Vagina (tissue), 2 donors: Measurements from ENCODE around the gene ARMC5. TPM values are rescaled to one million over a fixed set of nuclear protein-coding genes. Genes with fewer than 3 reads are reported as not detected.
"Not testable (repeated sequence)": the region's sequence is repeated elsewhere in the genome, so short reads cannot be mapped to it uniquely, and the experiment has no call there.

Source experiments
- DNase-seq, 2 donors: peaks; one replicate each; pipeline ENCODE4 v3.0.0-alpha.2; 2017; ENCODE audit errors: extremely low spot score in 2 of 2
- H3K27ac ChIP-seq: fragments of 200-600 bp; sonication (generic); one replicate; pipeline ENCODE4 v1.5.1; 2019
- H3K27me3 ChIP-seq: fragments of 200-600 bp; sonication (generic); one replicate; pipeline ENCODE4 v1.5.1; 2019
- H3K36me3 ChIP-seq, 2 donors: fragments of 200-600 bp; sonication (generic); one replicate each; pipeline ENCODE4 v1.5.1; 2017 to 2019
- H3K4me1 ChIP-seq: fragments of 200-600 bp; sonication (generic); one replicate; pipeline ENCODE4 v1.5.1; 2019
- H3K4me3 ChIP-seq, 2 donors: fragments of 200-600 bp; sonication (generic); 1 replicate in 1 of 2; 2 replicates in 1 of 2; pipeline ENCODE4 v1.5.1; 2016 to 2019
- H3K9me3 ChIP-seq: fragments of 200-600 bp; sonication (generic); one replicate; pipeline ENCODE4 v1.5.1; 2019
- POLR2A ChIP-seq, 2 donors: fragments of 450-650 bp; IDR thresholded peaks; one replicate each; pipeline ENCODE4 v1.6.1; 2017; ENCODE audit warnings: antibody characterized with exemption in 2 of 2, mild to moderate bottlenecking in 2 of 2, moderate library complexity in 2 of 2
- POLR2AphosphoS5 ChIP-seq, 2 donors: sonication (generic); formaldehyde crosslinking; IDR thresholded peaks; one replicate each; pipeline ENCODE4 v1.9.0; 2017; ENCODE audit warnings: antibody characterized with exemption in 2 of 2, mild to moderate bottlenecking in 2 of 2, low read depth in 1 of 2; ENCODE audit not compliant: insufficient read depth in 1 of 2
- intact Hi-C: fragments of 100-400 bp; cut with DNase I; formaldehyde crosslinking; loops from one replicate; pipeline ENCODE4 v1.15.1; 2023
- total RNA-seq: library from RNA; depleted of rRNA; stranded (reverse); fragments of >200 nt; gene quantifications from one replicate; pipeline ENCODE4 v1.2.3, GENCODE V29; 2016
- TF ChIP-seq, protein P1 (sequence below), 3 experiments: fragments of 450-650 bp in 2 of 3; fragments of 200-600 bp in 1 of 3; sonication (generic) in 1 of 3; IDR thresholded peaks; one replicate each; pipeline ENCODE4 v1.5.1; 2017 to 2019; ENCODE audit warnings: antibody characterized with exemption in 3 of 3, mild to moderate bottlenecking in 2 of 3, moderate library complexity in 2 of 3

The ARMC5 gene
- total RNA-seq, 1 donor from 2014 or later = 11.3 TPM

DNA sequence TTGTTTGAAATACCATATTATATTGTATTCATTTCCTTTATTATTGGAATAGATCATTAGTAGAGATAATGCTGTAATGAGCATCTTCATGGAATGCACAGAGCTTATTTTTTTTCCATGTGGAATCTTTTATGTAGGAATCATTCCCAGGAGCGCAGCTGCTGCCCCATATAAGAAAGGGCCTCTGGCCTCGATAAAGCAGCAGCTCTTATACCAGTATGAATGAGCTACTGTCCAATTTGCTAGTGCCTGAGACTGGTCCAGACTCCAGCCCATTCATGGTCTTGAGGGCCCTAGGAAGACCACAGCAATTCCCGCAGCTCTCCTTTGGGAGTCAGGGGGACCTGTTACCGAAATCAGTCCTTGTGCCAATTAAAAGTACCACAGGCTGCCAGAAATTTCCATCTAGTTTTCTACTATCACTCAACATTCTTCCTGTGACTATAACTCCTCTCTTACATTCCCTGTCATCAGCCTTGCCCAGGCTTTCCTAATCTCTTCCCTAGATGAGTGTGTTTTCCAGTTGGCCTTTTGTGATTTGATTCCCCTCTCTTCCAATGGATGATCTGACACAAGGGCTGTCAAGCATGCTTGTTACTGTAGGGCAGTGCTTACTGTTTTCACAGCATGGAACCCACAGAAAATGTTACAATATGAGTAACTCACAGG, 18.7 kb upstream of the ARMC5 start:
- no peak for DNase-seq

DNA sequence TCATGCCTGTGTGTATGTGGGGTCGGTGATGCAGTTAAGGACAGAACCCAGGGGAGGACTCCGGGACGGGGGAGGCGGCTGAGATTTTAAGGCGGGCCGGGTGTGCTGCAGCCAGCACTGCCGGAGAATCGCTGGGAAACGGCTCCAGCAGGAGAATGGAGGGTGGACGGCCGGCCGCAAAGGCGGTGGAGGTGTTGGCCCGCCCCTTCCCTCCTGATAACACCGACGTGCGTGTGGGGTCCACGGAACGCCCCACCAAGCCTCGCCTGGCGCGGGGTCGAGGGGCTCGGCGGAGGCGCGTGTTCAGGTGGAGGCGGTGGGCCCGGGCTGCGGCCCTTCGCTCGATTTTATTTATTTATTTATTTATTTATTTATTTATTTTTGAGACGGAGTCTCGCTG, 17.3 kb upstream of the ARMC5 start:
- intact Hi-C loops = loop anchor here (5.0 to 10.0 kb wide), 2 partner anchors 257 to 455 kb away; partner anchors contain the start of genes FUS and HSD3B7
- peak overlapping the region; percentile 70 to 82 for H3K4me3 ChIP-seq
- TF ChIP-seq, protein P1, sequence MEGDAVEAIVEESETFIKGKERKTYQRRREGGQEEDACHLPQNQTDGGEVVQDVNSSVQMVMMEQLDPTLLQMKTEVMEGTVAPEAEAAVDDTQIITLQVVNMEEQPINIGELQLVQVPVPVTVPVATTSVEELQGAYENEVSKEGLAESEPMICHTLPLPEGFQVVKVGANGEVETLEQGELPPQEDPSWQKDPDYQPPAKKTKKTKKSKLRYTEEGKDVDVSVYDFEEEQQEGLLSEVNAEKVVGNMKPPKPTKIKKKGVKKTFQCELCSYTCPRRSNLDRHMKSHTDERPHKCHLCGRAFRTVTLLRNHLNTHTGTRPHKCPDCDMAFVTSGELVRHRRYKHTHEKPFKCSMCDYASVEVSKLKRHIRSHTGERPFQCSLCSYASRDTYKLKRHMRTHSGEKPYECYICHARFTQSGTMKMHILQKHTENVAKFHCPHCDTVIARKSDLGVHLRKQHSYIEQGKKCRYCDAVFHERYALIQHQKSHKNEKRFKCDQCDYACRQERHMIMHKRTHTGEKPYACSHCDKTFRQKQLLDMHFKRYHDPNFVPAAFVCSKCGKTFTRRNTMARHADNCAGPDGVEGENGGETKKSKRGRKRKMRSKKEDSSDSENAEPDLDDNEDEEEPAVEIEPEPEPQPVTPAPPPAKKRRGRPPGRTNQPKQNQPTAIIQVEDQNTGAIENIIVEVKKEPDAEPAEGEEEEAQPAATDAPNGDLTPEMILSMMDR (IDR thresholded peaks at IDR 0.05) = no peak
- TF ChIP-seq POLR2AphosphoS5 (IDR thresholded peaks at IDR 0.05; ENCODE audit: insufficient read depth in 1 of 2, low read depth in 1 of 2) = no peak
- TF ChIP-seq POLR2A (IDR thresholded peaks at IDR 0.05) = no peak
- no peaks in the 10 kb centered on the region for H3K9me3 ChIP-seq
- no peaks in the 10 kb centered on the region for H3K4me1 ChIP-seq
- H3K27ac ChIP-seq = peak overlapping the region; percentile 91
- no peaks in the 10 kb centered on the region for H3K36me3 ChIP-seq
- H3K27me3 ChIP-seq = no peaks in the 10 kb centered on the region
- no peak for DNase-seq

More for the DNA sequence above, 18.7 kb upstream of the ARMC5 start:
- Histone ChIP-seq H3K4me1 (no peaks in the 10 kb centered on the region), H3K36me3 (no peaks in the 10 kb centered on the region), H3K27ac (no peak overlapping the region), H3K4me3 (no peak overlapping the region), H3K27me3 (no peaks in the 10 kb centered on the region), H3K9me3 (no peaks in the 10 kb centered on the region)
- TF ChIP-seq POLR2A (IDR thresholded peaks at IDR 0.05) = no peak
- TF ChIP-seq, protein P1 (IDR thresholded peaks at IDR 0.05) = no peak
- no peak for TF ChIP-seq POLR2AphosphoS5 (IDR thresholded peaks at IDR 0.05; ENCODE audit: insufficient read depth in 1 of 2, low read depth in 1 of 2)
- intact Hi-C loops = loop anchor here (5.0 to 10.0 kb wide), 2 partner anchors 256 to 453 kb away; partner anchors contain the start of genes FUS and HSD3B7

DNA sequence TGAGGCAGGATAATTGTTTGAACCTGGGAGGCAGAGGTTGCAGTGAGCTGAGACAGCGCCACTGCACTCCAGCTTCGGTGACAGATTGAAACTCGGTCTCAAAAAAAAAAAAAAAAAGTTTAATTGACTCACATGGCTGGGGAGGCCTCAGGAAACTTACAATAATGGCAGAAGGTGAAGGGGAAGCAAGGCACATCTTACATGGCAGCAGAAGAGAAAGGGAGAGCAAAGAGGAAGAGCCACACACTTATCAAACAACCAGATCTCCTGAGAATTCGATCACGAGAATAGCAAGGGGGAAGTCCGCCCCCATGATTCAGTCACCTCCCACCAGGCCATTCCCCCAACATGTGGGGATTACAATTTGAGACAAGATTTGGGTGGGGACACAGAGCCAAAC, 13.4 kb upstream of the ARMC5 start:
- intact Hi-C loops = loop anchor here (10.0 kb wide), 1 partner anchor 261 kb away; the partner anchor contains the start of gene FUS
- not testable (repeated sequence) for DNase-seq

DNA sequence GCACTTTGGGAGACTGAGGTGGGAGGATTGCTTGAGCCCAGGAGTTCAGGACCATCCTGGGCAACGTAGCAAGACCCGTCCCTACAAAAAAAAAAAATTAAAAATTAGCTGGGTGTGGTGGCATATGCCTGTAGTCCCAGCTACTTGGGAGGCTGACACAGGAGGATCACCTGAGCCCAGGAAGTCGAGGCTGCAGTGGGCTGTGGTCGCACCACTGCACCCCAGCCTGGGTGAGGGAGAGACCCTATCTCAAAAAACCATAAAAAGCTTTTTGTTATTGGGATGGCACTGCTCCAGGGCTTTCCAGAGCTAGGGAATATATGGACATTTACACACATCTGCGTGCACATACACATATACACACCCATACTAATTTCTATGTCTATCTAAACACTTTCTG, 8.1 kb upstream of the ARMC5 start:
- TF ChIP-seq POLR2A (IDR thresholded peaks at IDR 0.05) = no peak
- TF ChIP-seq, protein P1 (IDR thresholded peaks at IDR 0.05) = no peak
- no peak for TF ChIP-seq POLR2AphosphoS5 (IDR thresholded peaks at IDR 0.05; ENCODE audit: insufficient read depth in 1 of 2, low read depth in 1 of 2)
- H3K4me1 ChIP-seq = peaks cover 52% of the 10 kb centered on the region
- no peaks in the 10 kb centered on the region for H3K27me3 ChIP-seq
- H3K9me3 ChIP-seq = no peaks in the 10 kb centered on the region
- no peak overlapping the region for H3K4me3 ChIP-seq
- peaks cover 0 to 4% of the 10 kb centered on the region in 2 donors for H3K36me3 ChIP-seq
- intact Hi-C loops = loop anchor here (10.0 kb wide), 1 partner anchor 424 kb away; the partner anchor contains the start of gene ZNF267
- DNase-seq = no peak
- H3K27ac ChIP-seq = peak overlapping the region; percentile 84

More for the DNA sequence above, 13.4 kb upstream of the ARMC5 start:
- not testable (repeated sequence) for H3K4me3 ChIP-seq, H3K27me3 ChIP-seq, H3K27ac ChIP-seq, H3K36me3 ChIP-seq, H3K4me1 ChIP-seq, H3K9me3 ChIP-seq

DNA sequence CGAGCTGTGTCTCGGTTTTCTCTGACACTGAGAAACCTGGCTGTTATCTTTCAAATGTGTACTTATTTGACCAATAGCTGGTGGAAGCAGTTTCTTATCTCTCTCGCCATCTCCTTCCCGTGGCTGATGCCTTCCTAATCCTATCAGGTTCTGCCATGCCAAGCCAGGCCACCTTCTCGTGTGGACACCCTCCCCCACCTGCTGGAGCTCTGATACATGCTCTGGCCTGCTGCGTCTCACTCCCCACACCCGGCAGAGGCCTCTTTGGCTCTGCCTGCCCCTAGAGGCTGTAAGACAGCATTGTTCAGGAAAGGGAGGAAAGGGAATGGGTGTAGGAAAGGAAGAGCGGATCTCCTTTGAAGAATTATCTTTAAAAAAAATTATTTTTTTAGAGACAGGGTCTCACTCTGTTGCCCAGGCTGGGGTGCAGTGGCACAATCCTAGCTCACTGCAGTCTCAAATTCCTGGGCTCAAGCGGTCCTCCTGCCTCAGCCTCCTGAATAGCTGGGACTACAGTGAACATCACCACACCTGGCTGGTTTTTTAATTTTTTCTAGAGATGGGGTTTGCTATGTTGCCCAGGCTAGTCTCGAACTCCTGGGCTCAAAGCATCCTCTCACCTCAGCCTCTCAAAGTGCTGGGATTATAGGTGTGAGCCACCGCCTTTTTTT, 7.5 kb upstream of the ARMC5 start:
- intact Hi-C loops = loop anchor here (10.0 kb wide), 1 partner anchor 423 kb away; the partner anchor contains the start of gene ZNF267
- peaks cover 0 to 4% of the 10 kb centered on the region in 2 donors for H3K36me3 ChIP-seq

More for the DNA sequence above, 7.5 kb upstream of the ARMC5 start:
- H3K9me3 ChIP-seq = no peaks in the 10 kb centered on the region
- peaks cover 58% of the 10 kb centered on the region for H3K4me1 ChIP-seq
- no peaks in the 10 kb centered on the region for H3K27me3 ChIP-seq
- H3K27ac ChIP-seq = peak overlapping the region; percentile 84
- no peak for TF ChIP-seq POLR2A (IDR thresholded peaks at IDR 0.05)
- TF ChIP-seq, protein P1 (IDR thresholded peaks at IDR 0.05) = peak in 1 of 3 experiments; percentile 38
- TF ChIP-seq POLR2AphosphoS5 (IDR thresholded peaks at IDR 0.05; ENCODE audit: insufficient read depth in 1 of 2, low read depth in 1 of 2) = peak in 1 of 2 donors; percentile 22
- no peak for DNase-seq
- H3K4me3 ChIP-seq = no peak overlapping the region
